ENCODE measurements around the gene ZC3HAV1. TPM values are rescaled to one million over a fixed set of nuclear protein-coding genes. Genes with fewer than 3 reads are reported as not detected.
"Not testable (repeated sequence)": the region's sequence is repeated elsewhere in the genome, so short reads cannot be mapped to it uniquely, and the experiment has no call there.

The ZC3HAV1 gene
- total and polyA plus RNA-seq, 10 of the 15 experiments (the other 5 are each of a cell fraction or from before 2014, with no cell fraction given) = 18.5 to 55.3 (median 44.7) TPM

- Histone ChIP-seq H2AFZ (ENCODE audit: control insufficient read depth, low read depth, low read length) (no peak overlapping the region), H3K4me2 (ENCODE audit: control insufficient read depth, insufficient read depth) (no peak overlapping the region), H3K27me3 (replicated peaks in 1 of 2; ENCODE audit: control insufficient read depth in 2 of 2, insufficient read depth in 2 of 2, low read length in 1 of 2) (no peaks in the 10 kb centered on the region), H3K79me2 (ENCODE audit: control insufficient read depth, insufficient read depth, low read length) (no peaks in the 10 kb centered on the region), H3K4me1 (ENCODE audit: control insufficient read depth, insufficient read depth, low read length) (peaks cover 3% of the 10 kb centered on the region; the same call in 1 of the 2 replicates), H3K27ac (ENCODE audit: control insufficient read depth, insufficient read depth) (no peak overlapping the region), H3K9ac (ENCODE audit: control insufficient read depth, insufficient read depth, low read length) (no peak overlapping the region), H3K4me3 (no peak overlapping the region), H4K20me1 (ENCODE audit: control insufficient read depth, insufficient read depth) (no peaks in the 10 kb centered on the region; the same call in 1 of the 2 replicates), H3K36me3 (ENCODE audit: control insufficient read depth in 2 of 2, insufficient read depth in 2 of 2, low read length in 1 of 2) (peaks cover 27 to 63% of the 10 kb centered on the region in 2 experiments), H3K9me3 (replicated peaks; ENCODE audit: control insufficient read depth, insufficient read depth, low read length) (no peaks in the 10 kb centered on the region)
- ChIA-PET SMC1A (ENCODE audit: uncharacterized antibody, unreplicated experiment) (interaction anchor here (0.7 kb wide), 1 partner anchor 192 kb away, joined by 3 read pairs; no protein-coding TSS in a partner anchor), CTCF (interaction anchor here (1.0 kb wide), 1 partner anchor 192 kb away, joined by 3 read pairs; no protein-coding TSS in a partner anchor), POLR2A (interaction anchor here (0.6 kb wide), 1 partner anchor 371 kb away, joined by 4 read pairs; no protein-coding TSS in a partner anchor), RAD21 (ENCODE audit: unreplicated experiment) (no interaction called here)
- in situ Hi-C loops (cut with MboI) = loop anchor here (5.0 kb wide), 1 partner anchor 191 kb away; no protein-coding TSS in a partner anchor
- intact Hi-C loops (cut with micrococcal nuclease; ENCODE audit: unreplicated experiment) = no loop called here
- TF ChIP-seq, protein P1, sequence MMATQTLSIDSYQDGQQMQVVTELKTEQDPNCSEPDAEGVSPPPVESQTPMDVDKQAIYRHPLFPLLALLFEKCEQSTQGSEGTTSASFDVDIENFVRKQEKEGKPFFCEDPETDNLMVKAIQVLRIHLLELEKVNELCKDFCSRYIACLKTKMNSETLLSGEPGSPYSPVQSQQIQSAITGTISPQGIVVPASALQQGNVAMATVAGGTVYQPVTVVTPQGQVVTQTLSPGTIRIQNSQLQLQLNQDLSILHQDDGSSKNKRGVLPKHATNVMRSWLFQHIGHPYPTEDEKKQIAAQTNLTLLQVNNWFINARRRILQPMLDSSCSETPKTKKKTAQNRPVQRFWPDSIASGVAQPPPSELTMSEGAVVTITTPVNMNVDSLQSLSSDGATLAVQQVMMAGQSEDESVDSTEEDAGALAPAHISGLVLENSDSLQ (IDR thresholded peaks at IDR 0.05) = no peak
- TF ChIP-seq BHLHE40 (IDR thresholded peaks at IDR 0.05; ENCODE audit: borderline replicate concordance in 1 of 2, low read depth in 2 of 2, low read length in 1 of 2) (no peak), CEBPZ (IDR thresholded peaks at IDR 0.05; ENCODE audit: low read depth, low read length) (no peak), PAX8 (IDR thresholded peaks at IDR 0.05) (no peak), POLR2AphosphoS2 (IDR thresholded peaks at IDR 0.05; ENCODE audit: low read depth, low read length) (no peak), POLR2AphosphoS5 (IDR thresholded peaks at IDR 0.05; ENCODE audit: low read length) (no peak), SIX5 (IDR thresholded peaks at IDR 0.05; ENCODE audit: low read depth, low read length, severe bottlenecking) (no peak)
- no TSS peak for BruUV-seq (replicated peaks)
- ATAC-seq (no peak), DNase-seq (ENCODE audit: low read depth, low spot score) (no peak), FAIRE-seq (no peak)
- 96% methylated on average over 1 of the region's 1 CpG for WGBS (ENCODE audit: insufficient coverage, insufficient replicate concordance, low lambda C conversion rate, missing lambda C conversion rate)
Observed at GRCh38 chr7:139078399-139078798, 31.1 kb downstream of the ZC3HAV1 start.

DNA sequence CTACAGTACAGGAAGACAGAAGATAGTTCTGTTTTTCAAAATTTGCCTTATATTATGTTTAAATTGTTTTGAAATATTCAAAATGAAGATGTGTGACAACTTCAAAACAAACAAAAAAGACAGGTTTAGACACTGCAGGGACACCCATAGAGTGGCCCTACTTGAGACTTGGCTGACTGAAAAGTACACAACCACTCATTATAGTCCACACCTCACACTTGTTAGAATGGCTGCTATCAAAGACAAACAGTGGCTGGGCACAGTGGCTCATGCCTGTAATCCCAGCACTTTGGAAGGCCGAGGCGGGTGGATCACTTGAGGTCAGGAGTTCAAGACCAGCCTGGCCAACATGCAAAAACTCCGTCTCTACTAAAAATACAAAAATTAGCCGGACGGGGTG is 31.8 kb downstream of the ZC3HAV1 start:
- SMC1A ChIA-PET (ENCODE audit: uncharacterized antibody, unreplicated experiment); H3K4me3 ChIP-seq; H3K9me3 ChIP-seq (replicated peaks; ENCODE audit: control insufficient read depth, insufficient read depth, low read length); H3K27me3 ChIP-seq (replicated peaks in 1 of 2; ENCODE audit: control insufficient read depth in 2 of 2, insufficient read depth in 2 of 2, low read length in 1 of 2); H4K20me1 ChIP-seq (ENCODE audit: control insufficient read depth, insufficient read depth); DNase-seq (ENCODE audit: low read depth, low spot score); BruUV-seq (replicated peaks); H3K79me2 ChIP-seq (ENCODE audit: control insufficient read depth, insufficient read depth, low read length); POLR2A ChIA-PET; RAD21 ChIA-PET (ENCODE audit: unreplicated experiment); H3K4me1 ChIP-seq (ENCODE audit: control insufficient read depth, insufficient read depth, low read length); ATAC-seq; H3K4me2 ChIP-seq (ENCODE audit: control insufficient read depth, insufficient read depth); H3K27ac ChIP-seq (ENCODE audit: control insufficient read depth, insufficient read depth); H2AFZ ChIP-seq (ENCODE audit: control insufficient read depth, low read depth, low read length); intact Hi-C loops (cut with micrococcal nuclease; ENCODE audit: unreplicated experiment); H3K9ac ChIP-seq (ENCODE audit: control insufficient read depth, insufficient read depth, low read length); FAIRE-seq: not testable (repeated sequence)
- CTCF ChIA-PET = interaction anchor here (0.8 to 1.1 kb wide), 6 partner anchors 8 to 191 kb away, joined by 3 to 5 read pairs (median 3); no protein-coding TSS in a partner anchor
- in situ Hi-C loops (cut with MboI) = loop anchor here (5.0 kb wide), 1 partner anchor 190 kb away; no protein-coding TSS in a partner anchor
- H3K36me3 ChIP-seq (ENCODE audit: control insufficient read depth in 2 of 2, insufficient read depth in 2 of 2, low read length in 1 of 2) = peaks cover 27 to 63% of the 10 kb centered on the region in 2 experiments
- WGBS (ENCODE audit: insufficient coverage, insufficient replicate concordance, low lambda C conversion rate, missing lambda C conversion rate) = 98% methylated on average over 5 of the region's 5 CpGs

All from GM12878 (cell line).